Measurements from ENCODE around the gene COL4A4.

The COL4A4 gene

DNA sequence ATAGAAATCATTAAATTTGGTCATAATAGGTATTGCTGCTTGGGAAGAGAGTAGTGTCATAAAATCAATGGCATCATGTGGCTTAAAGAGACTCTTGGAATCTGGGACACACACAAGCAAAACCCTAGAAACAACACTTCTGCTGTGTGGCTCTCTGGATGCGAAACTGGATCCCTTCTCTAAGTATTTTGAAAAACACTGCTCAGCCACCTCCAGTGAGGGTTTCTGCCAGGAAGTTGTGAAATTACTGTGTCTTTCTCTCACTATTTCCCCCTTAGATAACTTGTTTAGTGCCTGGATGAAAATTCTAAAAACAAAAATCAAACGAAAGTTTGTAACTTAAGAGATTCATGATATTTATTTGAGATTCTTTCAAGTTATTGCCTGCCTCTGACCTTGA is 164.3 kb downstream of the COL4A4 start:
- no peaks in the 10 kb centered on the region for H3K4me1 ChIP-seq (ENCODE audit: insufficient read depth, low read length)
- no peak overlapping the region for H3K4me3 ChIP-seq (ENCODE audit: low read length)
- H3K9me3 ChIP-seq (ENCODE audit: low read length) = no peaks in the 10 kb centered on the region
- H2AFZ ChIP-seq (ENCODE audit: low read depth, low read length) = no peak overlapping the region
- no peaks in the 10 kb centered on the region for H3K27me3 ChIP-seq (ENCODE audit: insufficient read depth, low read length)
- H3K36me3 ChIP-seq (ENCODE audit: insufficient read depth, low read length) = peaks cover 8% of the 10 kb centered on the region

DNA sequence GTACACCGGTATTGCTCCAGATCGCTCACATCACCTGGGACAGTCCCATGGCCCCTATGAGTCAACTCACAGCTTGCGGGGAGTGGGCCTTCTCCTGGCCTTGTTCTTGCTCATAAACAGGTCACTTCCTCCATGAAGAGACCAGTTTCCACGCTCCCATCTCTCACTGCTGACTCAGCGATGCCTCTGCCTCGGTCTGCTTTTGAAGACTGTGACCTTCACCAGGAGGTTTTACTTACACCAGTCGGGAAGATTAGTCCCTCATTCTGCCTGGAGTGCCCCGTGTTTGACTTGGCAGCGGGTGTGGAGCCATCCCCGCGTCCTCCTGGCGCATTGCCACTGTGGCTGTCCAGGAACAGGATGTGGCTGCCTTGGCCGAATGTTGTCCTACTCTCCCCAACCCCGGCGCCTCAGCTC is 168.4 kb downstream of the COL4A4 start:
- H3K36me3 ChIP-seq (ENCODE audit: insufficient read depth, low read length) = peaks cover 8% of the 10 kb centered on the region
- H3K4me3 ChIP-seq (ENCODE audit: low read length) = no peak overlapping the region
- no peak overlapping the region for H2AFZ ChIP-seq (ENCODE audit: low read depth, low read length)
- peaks cover under 1% of the 10 kb centered on the region for H3K4me1 ChIP-seq (ENCODE audit: insufficient read depth, low read length)
- H3K9me3 ChIP-seq (ENCODE audit: low read length) = no peaks in the 10 kb centered on the region
- no peaks in the 10 kb centered on the region for H3K27me3 ChIP-seq (ENCODE audit: insufficient read depth, low read length)

DNA sequence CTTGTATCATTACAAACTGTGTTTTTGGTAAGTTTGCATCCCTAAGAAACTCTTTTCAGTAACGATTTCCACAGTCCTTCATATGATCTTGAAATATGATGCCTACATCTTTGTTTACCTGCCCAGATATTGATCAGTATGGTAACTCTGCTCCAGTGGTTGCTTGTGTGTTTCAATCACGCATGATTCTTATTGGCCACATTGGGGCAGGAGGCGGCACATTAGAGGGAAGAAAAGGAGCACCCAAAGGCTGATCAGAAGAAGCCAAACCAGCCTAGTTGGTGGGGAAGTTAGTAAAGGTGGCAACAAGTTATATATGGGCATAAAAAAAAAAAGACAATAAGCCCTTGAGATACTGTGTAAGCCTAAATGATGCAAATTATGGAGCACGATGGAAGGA is 169.2 kb downstream of the COL4A4 start:
- H3K4me1 ChIP-seq (ENCODE audit: insufficient read depth, low read length) = peaks cover 9% of the 10 kb centered on the region
- H3K36me3 ChIP-seq (ENCODE audit: insufficient read depth, low read length) = peaks cover 8% of the 10 kb centered on the region
- no peaks in the 10 kb centered on the region for H3K9me3 ChIP-seq (ENCODE audit: low read length)
- no peak overlapping the region for H3K4me3 ChIP-seq (ENCODE audit: low read length)
- no peak overlapping the region for H2AFZ ChIP-seq (ENCODE audit: low read depth, low read length)
- no peaks in the 10 kb centered on the region for H3K27me3 ChIP-seq (ENCODE audit: insufficient read depth, low read length)

DNA sequence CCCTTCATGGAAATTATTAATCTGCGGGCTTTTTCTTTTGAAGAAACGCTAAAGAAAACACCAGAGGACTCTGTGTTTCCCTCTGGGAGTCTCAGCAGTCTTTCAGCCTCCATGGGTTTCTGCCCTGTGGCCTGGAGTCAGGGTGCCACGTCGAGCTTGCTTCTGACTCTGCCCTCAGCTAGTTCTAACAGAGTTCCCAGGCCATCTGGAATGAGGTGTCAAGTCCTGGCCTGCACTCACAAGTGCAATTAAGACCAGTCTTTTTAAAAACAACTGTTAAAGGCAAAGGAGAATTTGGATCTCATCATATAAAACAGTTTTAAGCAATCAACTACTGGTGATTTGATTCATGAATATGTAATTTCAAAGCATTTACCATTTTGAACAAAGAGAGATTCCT is 170.8 kb downstream of the COL4A4 start:
- H2AFZ ChIP-seq (ENCODE audit: low read depth, low read length) = no peak overlapping the region
- H3K36me3 ChIP-seq (ENCODE audit: insufficient read depth, low read length) = peaks cover 8% of the 10 kb centered on the region
- H3K9me3 ChIP-seq (ENCODE audit: low read length) = no peaks in the 10 kb centered on the region
- H3K4me3 ChIP-seq (ENCODE audit: low read length) = no peak overlapping the region
- peaks cover 10% of the 10 kb centered on the region for H3K4me1 ChIP-seq (ENCODE audit: insufficient read depth, low read length)
- H3K27me3 ChIP-seq (ENCODE audit: insufficient read depth, low read length) = no peaks in the 10 kb centered on the region

DNA sequence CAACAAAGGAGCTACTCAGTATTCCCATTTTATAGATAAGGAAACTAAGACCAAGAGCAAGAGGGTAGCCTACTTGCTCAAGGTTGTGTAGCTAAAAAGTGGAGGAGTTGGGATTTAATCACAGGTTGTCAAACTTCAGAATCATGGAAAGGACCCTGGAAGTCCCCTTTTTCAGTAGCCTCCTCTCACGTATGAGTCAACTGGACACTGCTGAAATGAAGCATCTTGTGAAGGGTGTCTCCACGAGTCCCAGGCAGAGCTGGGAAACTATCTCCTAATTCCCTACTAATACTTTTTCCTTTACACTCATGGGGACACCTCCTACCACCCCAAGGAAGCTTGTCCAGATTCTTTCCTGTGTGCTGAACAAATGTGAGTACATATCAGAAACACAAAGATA is 172.3 kb downstream of the COL4A4 start:
- no peak overlapping the region for H2AFZ ChIP-seq (ENCODE audit: low read depth, low read length)
- H3K27me3 ChIP-seq (ENCODE audit: insufficient read depth, low read length) = no peaks in the 10 kb centered on the region
- H3K36me3 ChIP-seq (ENCODE audit: insufficient read depth, low read length) = peaks cover 8% of the 10 kb centered on the region
- no peaks in the 10 kb centered on the region for H3K9me3 ChIP-seq (ENCODE audit: low read length)
- peaks cover 10% of the 10 kb centered on the region for H3K4me1 ChIP-seq (ENCODE audit: insufficient read depth, low read length)
- no peak overlapping the region for H3K4me3 ChIP-seq (ENCODE audit: low read length)

DNA sequence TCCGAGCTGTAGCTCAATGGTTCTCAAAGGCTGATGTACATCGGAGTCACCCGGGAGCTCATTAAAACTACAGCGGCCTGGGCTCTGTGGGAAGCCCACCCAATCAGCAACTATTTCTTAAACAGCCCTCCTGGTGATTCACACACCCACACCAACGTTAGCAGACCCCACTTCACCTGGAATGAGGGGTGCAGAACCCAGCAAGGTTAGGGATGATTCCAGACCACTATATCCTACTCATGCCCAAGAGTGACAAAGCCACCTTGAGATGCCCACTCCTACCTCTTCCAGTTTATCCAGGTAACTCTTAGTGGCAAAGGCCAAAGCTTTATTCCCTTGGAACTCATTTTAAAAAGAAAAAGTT is 178.4 kb downstream of the COL4A4 start:
- peaks cover 14% of the 10 kb centered on the region for H3K4me1 ChIP-seq (ENCODE audit: insufficient read depth, low read length)
- no peak overlapping the region for H3K4me3 ChIP-seq (ENCODE audit: low read length)
- H2AFZ ChIP-seq (ENCODE audit: low read depth, low read length) = no peak overlapping the region
- no peaks in the 10 kb centered on the region for H3K36me3 ChIP-seq (ENCODE audit: insufficient read depth, low read length)
- H3K27me3 ChIP-seq (ENCODE audit: insufficient read depth, low read length) = no peaks in the 10 kb centered on the region
- no peaks in the 10 kb centered on the region for H3K9me3 ChIP-seq (ENCODE audit: low read length)

DNA sequence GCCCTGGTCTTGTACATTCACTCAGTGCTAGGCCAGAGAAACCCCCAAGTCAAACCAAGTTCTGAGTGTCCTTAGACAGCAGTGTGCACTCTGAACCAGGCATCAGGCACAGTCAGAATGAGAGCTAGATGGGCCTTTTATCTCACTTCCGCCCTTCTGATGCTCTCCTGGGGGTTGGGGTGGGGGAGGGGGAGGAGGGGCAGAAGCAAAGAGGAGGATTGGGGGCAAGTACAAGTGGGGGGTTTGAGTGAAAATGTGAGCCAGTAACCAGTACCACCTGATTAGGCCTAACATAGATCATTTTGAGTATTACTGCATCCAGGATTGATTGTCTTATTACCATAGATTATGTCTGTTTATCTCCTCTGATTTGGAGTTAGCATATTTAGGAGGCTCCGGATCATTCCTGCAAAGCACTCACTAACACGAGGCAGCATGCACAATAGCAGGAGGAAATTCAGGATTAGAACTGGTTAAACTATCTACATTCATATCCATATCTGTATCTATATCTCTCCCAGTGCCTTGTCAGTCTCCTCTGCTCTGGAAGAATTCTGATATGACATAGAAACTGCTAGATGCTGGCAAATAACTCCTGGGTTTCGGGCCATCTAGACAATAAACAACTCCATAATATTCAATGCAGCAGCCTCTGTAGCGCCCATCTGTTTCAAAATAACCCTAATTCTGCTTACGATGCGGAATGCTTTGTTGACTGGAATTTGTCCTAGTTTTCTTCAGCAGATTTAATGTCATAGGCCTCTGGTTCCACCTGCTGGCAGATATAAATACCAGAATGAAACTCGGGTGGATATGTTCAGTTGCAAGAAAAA is 179.0 kb downstream of the COL4A4 start:
- Histone ChIP-seq H3K27me3 (ENCODE audit: insufficient read depth, low read length) (no peaks in the 10 kb centered on the region), H3K9me3 (ENCODE audit: low read length) (no peaks in the 10 kb centered on the region), H3K4me1 (ENCODE audit: insufficient read depth, low read length) (peaks cover 8% of the 10 kb centered on the region), H3K36me3 (ENCODE audit: insufficient read depth, low read length) (no peaks in the 10 kb centered on the region), H3K4me3 (ENCODE audit: low read length) (no peak overlapping the region), H2AFZ (ENCODE audit: low read depth, low read length) (no peak overlapping the region)

DNA sequence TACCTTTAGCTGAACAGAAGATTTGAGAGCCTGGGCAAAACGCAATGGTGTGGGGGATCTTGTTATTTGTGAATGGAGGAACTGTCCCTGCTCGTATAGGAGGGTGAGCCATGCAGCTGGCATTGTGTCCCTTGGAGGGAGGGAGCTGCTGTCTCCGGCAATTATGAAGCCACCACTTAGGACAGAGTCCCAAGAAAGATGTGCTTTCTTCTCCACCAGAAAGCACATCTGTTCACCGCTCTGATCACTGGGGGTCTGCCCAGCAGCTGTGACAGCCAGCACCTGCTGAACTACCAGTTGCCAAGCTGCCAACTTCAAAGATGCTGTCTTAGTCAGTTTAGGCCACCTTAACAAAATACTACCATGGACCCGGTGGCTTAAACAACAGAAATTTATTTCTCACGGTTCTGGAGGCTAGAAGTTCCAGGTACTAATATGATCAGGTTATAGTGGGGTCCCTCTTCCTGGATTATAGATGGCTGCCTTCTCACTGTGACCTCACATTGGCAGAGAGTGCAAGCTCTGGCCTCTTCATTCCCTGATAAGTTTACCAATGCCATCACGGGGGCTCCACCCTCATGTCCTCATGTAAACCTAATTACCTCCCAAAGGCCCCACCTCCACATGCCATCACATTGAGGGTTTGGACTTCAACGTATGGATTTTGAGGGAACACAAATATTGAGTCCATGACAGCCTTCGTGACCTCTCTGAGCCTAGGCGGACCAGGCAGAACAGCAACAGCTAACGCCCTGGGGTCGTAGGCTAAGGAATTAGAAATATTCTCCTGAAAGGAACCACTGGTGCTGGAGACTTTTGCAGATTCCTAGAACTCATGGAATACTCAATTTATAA is 179.9 kb downstream of the COL4A4 start:
- Histone ChIP-seq H3K27me3 (ENCODE audit: insufficient read depth, low read length) (no peaks in the 10 kb centered on the region), H3K4me1 (ENCODE audit: insufficient read depth, low read length) (peaks cover 5% of the 10 kb centered on the region), H2AFZ (ENCODE audit: low read depth, low read length) (no peak overlapping the region), H3K36me3 (ENCODE audit: insufficient read depth, low read length) (no peaks in the 10 kb centered on the region), H3K4me3 (ENCODE audit: low read length) (no peak overlapping the region), H3K9me3 (ENCODE audit: low read length) (no peaks in the 10 kb centered on the region)

DNA sequence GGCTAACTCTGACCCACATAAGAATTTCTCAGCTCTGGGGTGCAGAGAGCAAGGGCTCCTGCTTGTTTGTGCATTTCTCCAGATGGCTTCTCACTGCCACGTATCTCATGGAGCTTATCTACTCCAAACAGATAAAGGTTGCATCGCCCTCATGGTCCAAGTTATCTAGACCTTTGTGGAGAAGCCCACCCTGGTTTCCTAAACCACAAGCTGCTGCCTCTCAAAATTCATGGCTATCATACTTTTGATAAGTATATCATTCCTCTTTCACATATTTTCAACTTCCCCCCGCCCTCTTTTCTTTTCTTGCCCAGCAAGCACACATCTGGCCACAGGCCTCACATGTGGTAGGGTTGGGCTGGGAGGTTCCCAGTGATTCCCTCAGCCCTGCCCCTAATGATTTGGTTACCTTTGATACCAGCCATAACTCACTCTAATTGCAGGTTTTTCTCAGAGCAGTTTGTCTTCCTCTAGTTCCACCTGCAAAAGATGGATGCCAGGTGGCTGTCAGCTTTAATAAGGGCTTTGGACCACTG is 182.1 kb downstream of the COL4A4 start:
- Histone ChIP-seq H2AFZ (ENCODE audit: low read depth, low read length) (no peak overlapping the region), H3K4me1 (ENCODE audit: insufficient read depth, low read length) (peaks cover 9% of the 10 kb centered on the region), H3K36me3 (ENCODE audit: insufficient read depth, low read length) (no peaks in the 10 kb centered on the region), H3K9me3 (ENCODE audit: low read length) (no peaks in the 10 kb centered on the region), H3K27me3 (ENCODE audit: insufficient read depth, low read length) (no peaks in the 10 kb centered on the region), H3K4me3 (ENCODE audit: low read length) (no peak overlapping the region)

DNA sequence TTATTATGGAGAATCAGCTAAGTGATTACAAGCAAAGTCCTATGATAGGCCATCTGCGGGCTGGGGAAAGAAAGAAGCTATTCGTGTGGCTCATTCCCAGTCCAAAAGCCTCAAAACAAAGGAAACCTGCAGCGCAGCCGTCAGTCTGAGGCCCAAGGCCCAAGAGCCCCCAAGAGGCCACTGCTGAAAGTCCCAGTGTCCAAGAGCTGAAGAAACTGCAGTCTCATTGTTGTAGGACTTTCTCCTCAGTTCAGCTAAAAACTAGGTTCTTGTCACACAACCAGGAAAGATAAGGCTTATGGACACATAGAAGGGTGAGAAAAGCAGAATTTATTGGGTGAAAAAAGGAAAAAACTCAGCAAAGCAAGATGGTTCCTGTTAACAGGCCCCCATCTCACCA is 185.0 kb downstream of the COL4A4 start:
- Histone ChIP-seq H3K9me3 (ENCODE audit: low read length) (no peaks in the 10 kb centered on the region), H3K4me3 (ENCODE audit: low read length) (no peak overlapping the region)

DNA sequence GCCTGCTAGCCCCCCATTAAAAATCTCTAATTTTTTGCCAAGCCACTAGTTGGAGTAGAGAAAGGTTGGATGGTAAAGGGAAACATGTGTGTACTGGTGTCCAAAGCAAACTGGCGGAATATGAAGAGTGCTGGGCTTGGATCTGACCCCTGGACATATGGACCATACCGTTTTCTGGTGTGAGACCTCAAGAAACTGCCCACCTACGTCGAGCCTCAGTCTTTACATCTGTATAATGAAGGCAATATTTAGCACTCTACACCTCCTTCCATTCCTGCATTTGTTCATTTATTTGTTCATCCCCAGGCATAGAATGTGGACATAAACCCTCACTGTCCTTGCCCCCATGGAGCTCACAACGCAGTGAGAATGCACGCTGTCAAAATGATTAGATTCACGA is 185.7 kb downstream of the COL4A4 start:
- Histone ChIP-seq H3K27me3 (ENCODE audit: insufficient read depth, low read length) (no peaks in the 10 kb centered on the region), H3K4me3 (ENCODE audit: low read length) (no peak overlapping the region), H2AFZ (ENCODE audit: low read depth, low read length) (no peak overlapping the region), H3K9me3 (ENCODE audit: low read length) (no peaks in the 10 kb centered on the region), H3K4me1 (ENCODE audit: insufficient read depth, low read length) (peaks cover 5% of the 10 kb centered on the region), H3K36me3 (ENCODE audit: insufficient read depth, low read length) (no peaks in the 10 kb centered on the region)

More for the DNA sequence above, 185.0 kb downstream of the COL4A4 start:
- Histone ChIP-seq H2AFZ (ENCODE audit: low read depth, low read length) (no peak overlapping the region), H3K27me3 (ENCODE audit: insufficient read depth, low read length) (no peaks in the 10 kb centered on the region), H3K4me1 (ENCODE audit: insufficient read depth, low read length) (peaks cover 5% of the 10 kb centered on the region), H3K36me3 (ENCODE audit: insufficient read depth, low read length) (no peaks in the 10 kb centered on the region)

DNA sequence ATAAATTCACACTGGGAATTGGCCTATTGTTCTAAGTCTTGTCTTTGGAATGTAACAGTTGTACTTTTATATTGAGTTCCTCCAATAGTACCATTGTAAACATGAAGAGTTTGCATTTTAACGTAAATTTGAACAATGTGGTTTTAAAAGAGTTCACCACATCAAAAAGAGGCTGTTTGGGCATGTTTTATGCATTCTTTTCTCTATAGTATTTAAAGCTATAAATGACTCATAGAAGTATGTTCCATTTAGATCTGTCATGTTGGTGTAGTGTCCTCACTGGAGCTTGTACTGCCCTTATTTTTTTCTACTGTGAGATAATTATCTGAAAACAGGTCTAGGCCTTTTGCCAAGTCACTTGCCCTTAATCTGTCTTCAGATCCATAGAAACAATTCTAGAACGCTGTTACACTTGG is 186.2 kb downstream of the COL4A4 start:
- H3K36me3 ChIP-seq (ENCODE audit: insufficient read depth, low read length) = no peaks in the 10 kb centered on the region
- no peaks in the 10 kb centered on the region for H3K9me3 ChIP-seq (ENCODE audit: low read length)
- peaks cover 5% of the 10 kb centered on the region for H3K4me1 ChIP-seq (ENCODE audit: insufficient read depth, low read length)
- H3K4me3 ChIP-seq (ENCODE audit: low read length) = no peak overlapping the region
- H2AFZ ChIP-seq (ENCODE audit: low read depth, low read length) = no peak overlapping the region
- H3K27me3 ChIP-seq (ENCODE audit: insufficient read depth, low read length) = no peaks in the 10 kb centered on the region

DNA sequence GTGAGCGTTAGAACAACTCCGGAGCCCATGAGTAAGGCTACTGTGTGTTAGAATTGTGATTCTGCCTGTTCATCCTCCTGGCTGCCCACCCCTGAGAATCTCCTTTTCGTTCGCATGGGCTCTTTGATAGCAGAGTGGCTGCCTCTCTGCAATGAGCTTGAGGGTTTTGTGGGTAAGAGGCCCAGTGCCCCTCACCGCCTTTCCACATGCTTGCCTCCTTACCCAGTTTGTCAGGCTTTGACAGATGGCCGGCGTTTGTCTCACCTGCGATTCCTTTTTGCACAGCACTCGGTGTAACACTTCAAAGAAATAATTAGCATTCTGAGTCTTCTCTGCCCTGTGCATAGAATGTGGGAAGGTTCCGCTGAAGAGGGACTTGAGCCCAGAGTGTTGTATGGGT is 190.2 kb downstream of the COL4A4 start:
- H3K9me3 ChIP-seq (ENCODE audit: low read length) = no peaks in the 10 kb centered on the region
- H3K36me3 ChIP-seq (ENCODE audit: insufficient read depth, low read length) = no peaks in the 10 kb centered on the region
- H3K4me3 ChIP-seq (ENCODE audit: low read length) = no peak overlapping the region
- H2AFZ ChIP-seq (ENCODE audit: low read depth, low read length) = no peak overlapping the region
- no peaks in the 10 kb centered on the region for H3K27me3 ChIP-seq (ENCODE audit: insufficient read depth, low read length)
- H3K4me1 ChIP-seq (ENCODE audit: insufficient read depth, low read length) = peaks cover 5% of the 10 kb centered on the region

Data from neuron (in vitro differentiated cells).